B cell (primary cell): ENCODE results near the gene ATP2B3. TPM values are rescaled to one million over a fixed set of nuclear protein-coding genes. Genes with fewer than 3 reads are reported as not detected.

Experiments used
- ATAC-seq: fragments of 200-7000 bp; cut with Tn5 transposase; one replicate; pipeline ENCODE4 v1.10.0; 2021; ENCODE audit warnings: low read depth, mild to moderate bottlenecking, moderate number of reproducible peaks, moderate library complexity
- CTCF ChIA-PET: fragments of 350-600 bp; sonication (Branson Sonifier 250); formaldehyde crosslinking; loops from one replicate; lab custom pipeline; 2021; ENCODE audit warnings: antibody characterized with exemption, inconsistent platforms; lab: Charles Lee
- POLR2A ChIA-PET: fragments of 350-600 bp; sonication (Branson Sonifier 250); formaldehyde crosslinking; loops from one replicate; lab custom pipeline; 2021; ENCODE audit warnings: antibody characterized with exemption; lab: Charles Lee
- DNase-seq: peaks from one replicate; pipeline ENCODE4 v3.0.0; 2013
- H2AFZ ChIP-seq: 2 replicates; pipeline ENCODE4 v1.6.1; 2012; ENCODE audit warnings: mild to moderate bottlenecking, low read depth, low read length; ENCODE audit not compliant: insufficient read depth, poor library complexity, severe bottlenecking
- H3K27ac ChIP-seq, 2 donors: 1 replicate in 1 of 2; 2 replicates in 1 of 2; pipeline ENCODE4 v1.5.1; 2012 to 2013; ENCODE audit warnings: low read length in 2 of 2, mild to moderate bottlenecking in 2 of 2, moderate library complexity in 1 of 2
- H3K27me3 ChIP-seq, 4 experiments: fragments of 200-600 bp in 1 of 4; sonication (generic) in 1 of 4; replicated peaks in 1 of 4; 1 replicate in 2 of 4; 2 replicates in 2 of 4; pipeline versions ENCODE4 v1.6.1 to v1.7.0; 2013 to 2016; ENCODE audit warnings: low read length in 3 of 4, mild to moderate bottlenecking in 2 of 4, mixed read lengths in 1 of 4, moderate library complexity in 1 of 4; ENCODE audit not compliant: insufficient read depth in 4 of 4, control insufficient read depth in 3 of 4; ENCODE audit errors: control extremely low read depth in 1 of 4
- H3K36me3 ChIP-seq, 2 experiments: replicated peaks in 1 of 2; 1 replicate in 1 of 2; 2 replicates in 1 of 2; pipeline versions ENCODE4 v1.6.1 to v1.7.1; 2013; ENCODE audit warnings: low read length in 1 of 2; ENCODE audit not compliant: insufficient read depth in 2 of 2, control insufficient read depth in 1 of 2; ENCODE audit errors: control extremely low read depth in 1 of 2, extremely low read depth in 1 of 2
- H3K4me1 ChIP-seq, 2 donors: fragments of 200-600 bp in 1 of 2; sonication (generic) in 1 of 2; 1 replicate in 1 of 2; 2 replicates in 1 of 2; pipeline versions ENCODE4 v1.5.1 to v1.6.1; 2013 to 2017; ENCODE audit warnings: low read length in 2 of 2; ENCODE audit not compliant: control insufficient read depth in 2 of 2, insufficient read depth in 2 of 2
- H3K4me2 ChIP-seq: replicated peaks from 2 replicates; pipeline ENCODE3; 2012; ENCODE audit warnings: mild to moderate bottlenecking, low read depth, low read length; ENCODE audit not compliant: poor library complexity, severe bottlenecking
- H3K4me3 ChIP-seq, 5 experiments: fragments of 200-600 bp in 1 of 5; sonication (generic) in 1 of 5; 1 replicate in 3 of 5; 2 replicates in 2 of 5; pipeline versions ENCODE4 v1.5.1 to v1.7.0; 2011 to 2016; ENCODE audit warnings: low read length in 4 of 5, mild to moderate bottlenecking in 4 of 5, low read depth in 2 of 5, control low read depth in 1 of 5, moderate library complexity in 1 of 5; ENCODE audit not compliant: insufficient read depth in 1 of 5; ENCODE audit errors: control extremely low read depth in 1 of 5, extremely low read depth in 1 of 5
- H3K79me2 ChIP-seq: fragments of 200-600 bp; sonication (generic); one replicate; pipeline ENCODE4 v1.6.0; 2016; ENCODE audit warnings: low read length; ENCODE audit not compliant: control insufficient read depth, insufficient read depth
- H3K9ac ChIP-seq: fragments of 200-600 bp; sonication (generic); 2 replicates; pipeline ENCODE4 v1.6.1; 2017; ENCODE audit warnings: mild to moderate bottlenecking, low read length, moderate library complexity
- H3K9me3 ChIP-seq, 3 donors: one replicate each; pipeline versions ENCODE4 v1.6.1 to v1.7.1; 2013; ENCODE audit warnings: low read length in 2 of 3; ENCODE audit not compliant: control insufficient read depth in 2 of 3, insufficient read depth in 1 of 3; ENCODE audit errors: control extremely low read depth in 1 of 3
- H4K20me1 ChIP-seq: 2 replicates; pipeline ENCODE4 v1.6.0; 2012; ENCODE audit warnings: mild to moderate bottlenecking, low read length; ENCODE audit not compliant: insufficient read depth, control insufficient read depth, poor library complexity, severe bottlenecking
- H3K27ac Mint-ChIP-seq: one replicate; pipeline ENCODE4 v1.8.0; 2021; ENCODE audit warnings: mixed read lengths
- H3K27me3 Mint-ChIP-seq: one replicate; pipeline ENCODE4 v1.8.0; 2021; ENCODE audit warnings: mixed read lengths
- H3K4me1 Mint-ChIP-seq: one replicate; pipeline ENCODE4 v1.8.0; 2021; ENCODE audit warnings: mixed read lengths
- H3K4me3 Mint-ChIP-seq: one replicate; pipeline ENCODE4 v1.8.0; 2021; ENCODE audit warnings: mixed read lengths
- H3K9me3 Mint-ChIP-seq: one replicate; pipeline ENCODE4 v1.8.0; 2022; ENCODE audit warnings: mixed read lengths; ENCODE audit not compliant: insufficient read depth
- CTCF ChIP-seq: fragments of 200-600 bp; IDR thresholded peaks from one replicate; pipeline ENCODE4 v1.8.0; 2022; ENCODE audit warnings: antibody characterized with exemption, mild to moderate bottlenecking
- EZH2 ChIP-seq: IDR thresholded peaks from 2 replicates; pipeline ENCODE4 v1.6.1; 2012; ENCODE audit warnings: borderline replicate concordance, low read depth, mild to moderate bottlenecking, moderate library complexity, low read length; ENCODE audit not compliant: insufficient read depth, poor library complexity, severe bottlenecking
- WGBS: methylation state at CpG from one replicate; pipeline ENCODE4 v1.1.5; 2013; ENCODE audit warnings: missing lambda C conversion rate; ENCODE audit not compliant: insufficient coverage; 5-methylcytosine and 5-hydroxymethylcytosine counted together
- intact Hi-C: fragments of 100-400 bp; cut with micrococcal nuclease; formaldehyde crosslinking; loops from one replicate; pipeline ENCODE4 v1.10.0; 2022
- polyA plus RNA-seq: library from polyadenylated mRNA; depleted of rRNA; stranded (reverse); fragments of >200 nt; gene quantifications from 2 replicates; pipeline ENCODE4 v1.2.3, GENCODE V29; 2012
- total RNA-seq, 2 donors: library from RNA; stranded (reverse); fragments of 120-200 nt in 1 of 2; gene quantifications; 1 replicate in 1 of 2; 2 replicates in 1 of 2; pipeline versions ENCODE4 v1.2.3 to v1.2.4, GENCODE V29; 2013 to 2022

ATP2B3 gene
- total and polyA plus RNA-seq, 2 donors (not counting 1 experiment from before 2014, with no cell fraction given): not detected

- Mint-ChIP-seq H3K4me3 (no peak overlapping the region), H3K4me1 (no peaks in the 10 kb centered on the region), H3K27ac (no peak overlapping the region), H3K9me3 (no peaks in the 10 kb centered on the region), H3K27me3 (no peaks in the 10 kb centered on the region)
- Histone ChIP-seq H2AFZ (no peak overlapping the region), H3K9ac (no peak overlapping the region), H3K9me3 (no peaks in the 10 kb centered on the region), H3K27ac (no peak overlapping the region), H3K36me3 (no peaks in the 10 kb centered on the region), H3K27me3 (peaks cover 0 to under 1% (median 0%) of the 10 kb centered on the region in 4 experiments), H4K20me1 (no peaks in the 10 kb centered on the region), H3K4me3 (no peak overlapping the region), H3K4me1 (no peaks in the 10 kb centered on the region), H3K4me2 (no peak overlapping the region), H3K79me2 (no peaks in the 10 kb centered on the region)
- ChIA-PET CTCF (no interaction called here), POLR2A (no interaction called here)
- no peak for TF ChIP-seq CTCF
- no peak for TF ChIP-seq EZH2
- ATAC-seq (no peak), DNase-seq (no peak)
- intact Hi-C loops: no loop called here
- 76% methylated on average over 4 of the region's 20 CpGs for WGBS
Observed at GRCh38 chrX:153490217-153490930, 27.1 kb upstream of the ATP2B3 start.

GRCh38 chrX:153491351-153491914 is 26.0 kb upstream of the ATP2B3 start:
- CTCF ChIA-PET: no interaction called here

More at GRCh38 chrX:153491351-153491914, 26.0 kb upstream of the ATP2B3 start:
- Histone ChIP-seq H4K20me1 (no peaks in the 10 kb centered on the region), H2AFZ (no peak overlapping the region), H3K79me2 (no peaks in the 10 kb centered on the region), H3K9ac (no peak overlapping the region), H3K9me3 (no peaks in the 10 kb centered on the region), H3K27me3 (peaks cover 0 to 9% (median 3%) of the 10 kb centered on the region in 4 experiments), H3K36me3 (no peaks in the 10 kb centered on the region), H3K4me2 (no peak overlapping the region), H3K4me3 (no peak overlapping the region), H3K4me1 (no peaks in the 10 kb centered on the region), H3K27ac (no peak overlapping the region)
- no peak for DNase-seq
- intact Hi-C loops: no loop called here
- H3K27ac Mint-ChIP-seq: no peak overlapping the region
- 86% methylated on average over 7 of the region's 10 CpGs for WGBS
- no peak overlapping the region for H3K4me3 Mint-ChIP-seq
- H3K4me1 Mint-ChIP-seq: no peaks in the 10 kb centered on the region
- POLR2A ChIA-PET: no interaction called here
- ATAC-seq: no peak
- TF ChIP-seq EZH2 (no peak), CTCF (no peak)
- H3K27me3 Mint-ChIP-seq: no peaks in the 10 kb centered on the region
- no peaks in the 10 kb centered on the region for H3K9me3 Mint-ChIP-seq
